HG03095 (cell line): ENCODE measurements around the gene EFEMP2.
A peak's percentile ranks its signal among the peaks of the same experiment; 100 is the strongest.

Experiments used
- ATAC-seq: cut with Tn5 transposase; IDR thresholded peaks from one replicate; pipeline ENCODE4 v1.9.1; 2021; ENCODE audit warnings: moderate library complexity; ENCODE audit not compliant: unreplicated experiment

EFEMP2 gene

DNA sequence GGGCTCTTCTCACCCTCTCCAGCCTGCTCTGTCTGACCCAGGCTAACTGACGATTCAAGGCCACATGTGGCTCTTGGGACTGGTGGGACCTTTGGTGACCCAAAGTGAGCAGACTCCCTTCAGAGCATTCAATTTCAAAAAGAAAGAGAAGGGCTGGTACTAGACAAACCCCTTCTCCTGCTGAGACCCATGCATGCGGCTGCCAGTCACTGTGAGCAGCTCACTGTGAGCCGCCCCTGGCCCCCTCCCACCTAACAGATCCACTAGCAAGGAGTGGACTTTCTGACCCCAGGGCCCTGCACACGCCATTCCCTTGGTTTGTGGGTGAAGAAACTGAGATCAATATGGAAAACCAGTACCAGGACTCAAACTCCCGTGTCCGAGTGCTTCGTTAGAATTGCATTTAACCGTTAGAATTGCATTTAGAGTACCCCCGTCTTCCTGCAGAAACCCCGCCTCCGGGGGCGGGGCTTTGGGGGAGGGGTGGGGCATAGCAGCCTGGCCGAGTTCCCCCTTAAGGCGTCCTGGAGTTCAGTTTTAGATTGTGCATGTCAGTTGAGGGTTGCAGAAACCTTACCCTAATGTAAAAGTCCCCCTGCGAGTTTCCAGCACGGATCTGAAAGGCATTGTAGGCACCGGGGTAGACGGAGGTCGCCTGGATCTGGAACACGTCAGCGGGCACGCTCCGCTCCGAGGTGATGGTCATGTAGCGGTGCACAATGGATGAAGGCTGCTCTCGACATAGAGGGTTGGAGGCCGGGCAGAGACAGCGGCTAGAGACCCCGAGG is 5.1 kb downstream of the EFEMP2 start:
- no peak for ATAC-seq

DNA sequence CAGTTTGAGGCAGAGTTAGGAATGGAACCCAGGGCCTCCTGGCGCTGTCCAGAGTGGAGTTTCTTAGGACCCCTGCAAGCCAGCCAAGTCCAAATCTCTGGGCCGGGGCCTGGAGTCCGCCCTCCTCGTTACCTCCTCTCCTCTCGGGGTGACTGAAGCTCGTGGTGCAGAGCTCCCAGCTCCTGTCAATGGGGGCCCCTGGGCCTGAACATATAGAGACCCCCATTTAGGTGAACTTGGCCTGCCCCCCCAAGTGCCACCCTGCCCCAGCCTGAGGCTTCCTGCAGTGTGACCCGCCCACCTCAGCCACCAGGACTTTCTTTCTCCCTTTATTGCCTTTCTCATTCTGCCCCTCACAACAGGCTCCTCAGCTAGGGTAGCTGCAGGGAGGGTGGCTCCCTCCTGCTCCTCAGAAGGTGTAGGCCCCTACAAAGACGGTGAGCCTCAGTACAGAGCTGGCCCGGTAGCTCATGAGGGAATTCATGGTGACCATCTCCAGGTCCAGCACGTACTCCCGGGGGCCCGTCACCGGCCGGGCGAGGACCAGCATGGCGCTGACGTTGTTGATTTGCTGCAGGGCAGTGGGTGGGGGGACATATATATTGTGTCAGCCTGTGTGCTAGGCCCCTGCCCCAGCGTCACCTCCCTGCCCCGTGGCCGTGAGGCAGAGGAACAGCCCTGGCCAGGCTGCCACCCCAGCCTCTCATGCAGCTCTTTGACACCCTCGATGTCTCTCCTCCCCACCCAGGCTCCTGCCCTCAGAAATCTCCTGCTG is 5.9 kb downstream of the EFEMP2 start:
- no peak for ATAC-seq

DNA sequence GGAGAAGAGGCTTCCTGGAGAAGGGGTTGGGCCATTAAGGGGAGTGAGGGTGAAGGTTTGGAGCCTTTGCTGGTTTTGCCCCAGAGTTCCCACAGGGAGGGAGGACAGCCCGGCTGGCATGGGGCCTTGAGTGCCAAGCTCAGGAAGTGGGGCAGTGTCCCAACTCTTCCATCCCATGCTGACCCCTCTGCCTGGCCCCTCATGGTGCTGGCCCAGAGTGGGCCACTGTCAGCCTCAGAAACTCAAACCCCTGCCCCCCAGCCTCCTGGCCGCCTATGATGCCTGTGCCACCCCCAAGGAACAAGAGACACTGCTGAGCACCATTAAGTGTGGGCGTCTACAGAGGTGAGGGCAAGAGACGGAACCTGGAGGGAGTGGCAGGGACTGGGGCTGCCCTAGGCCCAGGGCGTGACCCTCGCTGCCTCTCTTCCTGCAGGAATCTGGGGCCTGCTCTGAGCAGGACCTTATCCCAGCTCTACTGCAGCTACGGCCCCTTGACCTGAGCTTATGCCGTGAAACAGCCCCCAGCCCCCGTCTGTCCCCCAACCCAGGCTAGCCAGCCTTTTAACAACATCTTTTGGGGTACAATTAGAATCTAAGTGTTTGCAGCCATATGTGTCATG is 6.9 kb downstream of the EFEMP2 start:
- ATAC-seq, result no peak

- no peak for ATAC-seq
Observed at GRCh38 chr11:65864706-65865471, 7.7 kb downstream of the EFEMP2 start.

- no peak for ATAC-seq
Observed at GRCh38 chr11:65863889-65864705, 8.5 kb downstream of the EFEMP2 start.

DNA sequence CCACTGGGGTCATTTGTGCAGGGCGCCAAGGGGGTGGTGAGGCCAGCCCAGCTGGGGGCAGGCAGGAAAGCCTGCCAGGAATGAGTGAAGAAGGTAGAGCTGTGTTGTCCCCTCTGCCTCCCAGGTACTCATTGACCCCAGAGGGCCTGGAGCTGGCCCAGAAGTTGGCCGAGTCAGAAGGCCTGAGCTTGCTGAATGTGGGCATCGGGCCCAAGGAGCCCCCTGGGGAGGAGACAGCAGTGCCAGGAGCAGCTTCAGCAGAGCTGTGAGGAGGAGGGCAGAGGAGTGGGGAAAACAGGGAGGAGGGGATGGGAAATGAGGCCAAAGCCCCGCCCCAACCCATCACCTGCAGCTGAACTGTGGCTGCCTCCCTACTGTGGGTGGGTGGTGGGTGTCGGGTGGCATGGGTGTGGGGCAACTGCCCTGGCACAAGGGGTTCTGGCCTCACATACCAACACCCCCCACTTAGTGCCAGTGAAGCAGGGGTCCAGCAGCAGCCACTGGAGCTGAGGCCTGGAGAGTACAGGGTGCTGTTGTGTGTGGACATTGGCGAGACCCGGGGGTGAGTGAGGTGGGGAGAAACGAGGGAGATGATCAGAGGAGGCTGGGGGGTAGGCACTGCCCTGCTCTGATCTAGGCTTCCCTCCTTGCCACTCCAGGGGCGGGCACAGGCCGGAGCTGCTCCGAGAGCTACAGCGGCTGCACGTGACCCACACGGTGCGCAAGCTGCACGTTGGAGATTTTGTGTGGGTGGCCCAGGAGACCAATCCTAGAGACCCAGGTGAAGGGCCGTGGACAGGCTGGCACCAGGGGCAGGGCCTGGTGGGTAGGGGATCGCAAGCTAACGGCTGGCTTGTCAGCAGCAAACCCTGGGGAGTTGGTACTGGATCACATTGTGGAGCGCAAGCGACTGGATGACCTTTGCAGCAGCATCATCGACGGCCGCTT is 9.4 kb downstream of the EFEMP2 start:
- no peak for ATAC-seq

DNA sequence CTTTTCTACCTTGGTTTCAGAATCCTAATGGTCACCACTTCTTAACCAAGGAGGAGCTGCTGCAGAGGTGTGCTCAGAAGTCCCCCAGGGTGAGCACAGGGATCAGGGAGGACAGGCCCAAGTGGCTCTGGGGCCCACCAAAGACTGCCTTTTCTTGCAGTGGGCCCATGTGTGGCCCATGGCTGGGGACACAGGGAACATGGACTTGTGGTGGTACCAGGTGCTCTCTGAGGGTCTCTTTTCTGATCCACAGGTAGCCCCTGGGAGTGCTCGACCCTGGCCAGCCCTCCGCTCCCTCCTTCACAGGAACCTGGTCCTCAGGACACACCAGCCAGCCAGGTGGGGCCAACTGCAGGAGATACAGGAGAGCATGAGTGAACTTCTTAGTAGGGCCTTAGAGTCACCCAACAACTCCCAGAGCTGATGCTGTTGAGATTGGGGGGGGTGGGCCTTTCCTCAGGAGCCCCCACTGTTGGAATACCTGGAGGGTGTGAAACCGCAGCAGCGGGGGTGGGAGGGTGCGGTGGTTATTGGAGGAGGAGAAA is 10.3 kb downstream of the EFEMP2 start:
- ATAC-seq, result no peak

GRCh38 chr11:65861533-65862183 is 10.9 kb downstream of the EFEMP2 start:
- no peak for ATAC-seq

- no peak for ATAC-seq
Observed at GRCh38 chr11:65861165-65861505, 11.5 kb downstream of the EFEMP2 start.

DNA sequence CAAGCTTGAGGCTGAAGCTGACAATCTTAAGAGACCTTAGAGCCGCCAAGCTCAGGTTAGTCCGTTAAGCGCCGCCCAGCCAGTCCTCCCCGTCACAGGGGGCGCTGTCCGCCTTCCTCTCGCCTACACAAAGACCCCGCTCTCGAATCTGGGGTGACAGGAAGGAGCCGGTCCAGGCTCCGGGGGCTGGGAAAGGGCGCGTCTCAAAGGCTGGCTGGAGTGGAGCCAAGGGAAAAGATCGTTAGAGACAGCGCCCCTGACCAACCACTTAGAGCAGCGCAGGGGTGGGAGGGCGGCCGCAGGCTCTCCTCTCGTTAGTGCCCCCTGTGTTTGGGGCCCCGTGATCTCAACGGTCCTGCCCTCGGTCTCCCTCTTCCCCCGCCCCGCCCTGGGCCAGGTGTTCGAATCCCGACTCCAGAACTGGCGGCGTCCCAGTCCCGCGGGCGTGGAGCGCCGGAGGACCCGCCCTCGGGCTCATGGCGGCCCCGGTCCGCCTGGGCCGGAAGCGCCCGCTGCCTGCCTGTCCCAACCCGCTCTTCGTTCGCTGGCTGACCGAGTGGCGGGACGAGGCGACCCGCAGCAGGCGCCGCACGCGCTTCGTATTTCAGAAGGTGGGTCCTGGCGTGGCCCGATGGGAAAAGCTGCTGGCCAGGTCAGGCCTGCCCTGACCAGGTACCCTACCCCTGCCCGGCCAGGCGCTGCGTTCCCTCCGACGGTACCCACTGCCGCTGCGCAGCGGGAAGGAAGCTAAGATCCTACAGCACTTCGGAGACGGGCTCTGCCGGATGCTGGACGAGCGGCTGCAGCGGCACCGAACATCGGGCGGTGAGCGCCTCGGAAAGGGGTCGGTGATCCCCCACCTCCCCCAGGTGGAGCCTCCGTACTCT is 12.1 kb downstream of the EFEMP2 start, which contains the start of gene MUS81:
TSS of gene MUS81 (plus strand) at position 156 of the 887 bp plus-strand sequence. CDS start at position 477, 321 bp downstream.
- ATAC-seq, result peak; percentile 34

DNA sequence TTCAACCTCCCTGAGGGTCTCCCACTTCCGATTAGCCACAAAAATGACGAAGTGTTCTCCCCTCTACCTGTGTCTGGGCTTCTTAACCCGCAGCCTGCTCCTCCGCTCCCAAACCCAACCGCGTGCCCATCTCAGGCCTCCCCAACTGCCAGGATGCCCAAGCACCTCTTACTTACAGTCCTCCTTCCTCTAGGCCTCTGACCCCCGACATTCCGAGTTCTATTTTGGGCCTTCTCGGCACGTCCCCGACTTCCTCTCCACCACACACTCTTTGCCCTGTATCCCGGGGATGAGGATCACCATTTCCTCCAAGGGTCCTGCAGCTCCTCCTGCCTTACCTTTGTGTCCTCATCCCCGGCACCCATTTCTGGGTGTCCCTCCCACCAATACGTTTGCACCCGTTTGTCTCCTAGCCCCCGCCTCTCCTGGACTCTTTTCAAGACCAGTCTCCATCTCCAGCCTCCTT is 12.8 kb downstream of the EFEMP2 start:
- ATAC-seq, result no peak

- peak; percentile 47 for ATAC-seq
Observed at GRCh38 chr11:65859095-65859811, 13.3 kb downstream of the EFEMP2 start.

DNA sequence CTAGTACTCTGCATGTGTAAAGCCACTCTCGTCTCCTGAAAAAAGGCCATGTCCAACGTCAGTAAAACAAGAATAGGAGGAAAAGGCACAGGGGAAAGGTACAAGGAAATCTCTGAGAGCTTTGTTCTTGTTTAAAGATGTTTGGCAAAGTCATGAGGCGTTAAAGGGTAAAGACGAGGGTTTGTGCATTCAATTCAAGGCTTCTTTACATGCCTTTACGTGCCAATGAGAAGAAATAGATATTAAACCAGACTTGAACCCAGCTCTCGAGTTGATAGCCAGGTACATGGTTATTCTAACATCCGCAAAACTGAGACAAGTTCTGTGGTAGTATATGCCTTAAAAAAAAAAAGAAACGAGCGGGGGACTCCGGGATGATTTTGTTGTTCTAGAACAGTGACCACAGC is 13.9 kb downstream of the EFEMP2 start:
- ATAC-seq, result no peak

- ATAC-seq, result peak; percentile 43
Observed at GRCh38 chr11:65857853-65858680, 14.5 kb downstream of the EFEMP2 start, which contains the start of gene CFL1. CFL1 (minus strand) TSS chr11:65858180; CDS start chr11:65858099, 81 bp downstream.

- ATAC-seq, result no peak
Observed at GRCh38 chr11:65857500-65857852, 15.1 kb downstream of the EFEMP2 start.
